Stimulated activated CD4-positive, alpha-beta T cell treated with anti-CD3 and anti-CD28 coated beads, Interleukin-1b, Interleukin-23, amount 100 ng/mL, for 1 hour (primary cell): Measurements from ENCODE around the gene GTF2F1.
"Not testable (repeated sequence)": the region's sequence is repeated elsewhere in the genome, so short reads cannot be mapped to it uniquely, and the experiment has no call there.

Experiments used
- DNase-seq, 2 donors: peaks; one replicate each; pipeline ENCODE4 v3.0.0-alpha.2; 2020; ENCODE audit warnings: low read depth in 2 of 2

The GTF2F1 gene

GRCh38 chr19:6358003-6358402, 35.0 kb downstream of the GTF2F1 start:
- DNase-seq, result no peak

GRCh38 chr19:6357174-6357573, 35.8 kb downstream of the GTF2F1 start:
- no peak for DNase-seq

GRCh38 chr19:6355321-6356040, 37.5 kb downstream of the GTF2F1 start:
- DNase-seq, result not testable (repeated sequence)

- no peak for DNase-seq
Observed at GRCh38 chr19:6354098-6354674, 38.8 kb downstream of the GTF2F1 start.

- DNase-seq, result no peak
Observed at GRCh38 chr19:6352381-6353165, 40.4 kb downstream of the GTF2F1 start.

GRCh38 chr19:6350688-6351087, 42.3 kb downstream of the GTF2F1 start:
- DNase-seq, result no peak

GRCh38 chr19:6349271-6349670, 43.7 kb downstream of the GTF2F1 start:
- not testable (repeated sequence) for DNase-seq

- no peak for DNase-seq
Observed at GRCh38 chr19:6343462-6343861, 49.5 kb downstream of the GTF2F1 start.

- no peak for DNase-seq
Observed at GRCh38 chr19:6340493-6341201, 52.3 kb downstream of the GTF2F1 start.

GRCh38 chr19:6334490-6335285, 58.3 kb downstream of the GTF2F1 start:
- DNase-seq, result no peak

- DNase-seq, result no peak
Observed at GRCh38 chr19:6333439-6333838, 59.5 kb downstream of the GTF2F1 start, which contains the start of gene ACER1. Gene ACER1, minus strand, starts transcription at chr19:6333612. Its CDS starts 61 bp downstream, at chr19:6333551.
